Heart right ventricle (tissue), 16 donors: Measurements from ENCODE around the gene ALCAM. TPM values are rescaled to one million over a fixed set of nuclear protein-coding genes. Genes with fewer than 3 reads are reported as not detected.

ENCODE experiments used
- ATAC-seq, 8 donors: fragments of 200-7000 bp; cut with Tn5 transposase; one replicate each; pipeline ENCODE4 v1.9.1; 2020; ENCODE audit warnings: mild to moderate bottlenecking in 8 of 8, moderate library complexity in 8 of 8, moderate number of reproducible peaks in 1 of 8
- DNase-seq, 2 donors: peaks; one replicate each; pipeline ENCODE4 v3.0.0-alpha.2; 2020
- H3K27ac ChIP-seq, 10 donors: fragments of 200-600 bp; sonication (generic) in 2 of 10; one replicate each; pipeline versions ENCODE4 v1.5.0 to v1.8.0; 2020 to 2022; ENCODE audit warnings: mild to moderate bottlenecking in 3 of 10
- H3K27me3 ChIP-seq, 7 donors: fragments of 200-600 bp; one replicate each; pipeline ENCODE4 v1.8.0; 2021 to 2022; ENCODE audit warnings: mild to moderate bottlenecking in 2 of 7
- H3K36me3 ChIP-seq, 9 donors: fragments of 200-600 bp; sonication (generic) in 1 of 9; one replicate each; pipeline versions ENCODE4 v1.5.0 to v1.8.0; 2020 to 2022; ENCODE audit warnings: mild to moderate bottlenecking in 2 of 9
- H3K4me1 ChIP-seq, 9 donors: fragments of 200-600 bp; sonication (generic) in 1 of 9; one replicate each; pipeline versions ENCODE4 v1.5.0 to v1.8.0; 2020 to 2022; ENCODE audit warnings: mild to moderate bottlenecking in 4 of 9
- H3K4me3 ChIP-seq, 10 donors: fragments of 200-600 bp; sonication (generic) in 2 of 10; one replicate each; pipeline versions ENCODE4 v1.5.0 to v1.8.0; 2020 to 2022; ENCODE audit warnings: mild to moderate bottlenecking in 7 of 10, moderate library complexity in 2 of 10
- H3K9me3 ChIP-seq, 11 donors: fragments of 200-600 bp in 10 of 11; sonication (generic) in 2 of 11; one replicate each; pipeline versions ENCODE4 v1.5.0 to v1.8.0; 2013 to 2022; ENCODE audit warnings: mild to moderate bottlenecking in 2 of 11, control low read depth in 1 of 11, moderate library complexity in 1 of 11
- CTCF ChIP-seq, 9 donors: fragments of 200-600 bp; sonication (generic) in 2 of 9; IDR thresholded peaks; one replicate each; pipeline versions ENCODE4 v1.5.0 to v1.8.0; 2021 to 2022; ENCODE audit warnings: antibody characterized with exemption in 9 of 9, mild to moderate bottlenecking in 5 of 9, moderate library complexity in 1 of 9
- whole genome bisulfite sequencing, 2 donors: extraction: QIAGEN DNeasy Blood & Tissue Kit; methylation state at CpG; one replicate each; pipeline ENCODE4 v1.1.7; 2013; ENCODE audit warnings: inconsistent platforms in 1 of 2; 5-methylcytosine and 5-hydroxymethylcytosine counted together
- intact Hi-C, 10 donors: fragments of 100-400 bp; cut with DNase I; formaldehyde crosslinking; loops; one replicate each; pipeline versions ENCODE4 v1.11.1 to v1.14.2; 2022
- polyA plus RNA-seq, 2 donors: library from polyadenylated mRNA; stranded (reverse); fragments of 200-250 nt; gene quantifications; one replicate each; pipeline ENCODE4 v1.2.3, GENCODE V29; 2013
- total RNA-seq, 10 donors: library from RNA; stranded (reverse); fragmentation: NEBNext Ultra II Directional in 3 of 10; extraction: Animal tissue kit (Norgen Biotek cat#: 25700) in 3 of 10; gene quantifications; one replicate each; pipeline versions ENCODE4 v1.2.1 to v1.2.4, GENCODE V29; 2021 to 2023
- donor health status: Arrhythmogenic right ventricular cardiomyopathy.
- donor health status: ischemic (EF 13 %, LVEDD 7.1; RV severe dilation, severe dysfunction).
- donor health status: healthy with polysubstance abuse.
- donor health status: DM: no; HTN: yes; CAD: no.
- donor health status: DM: no; HTN: no; CAD: no.
- donor health status: ischemic (EF 25% LVEDD 6.9; RV normal size, moderate dysfunction).
- donor health status: ischemic (EF 25% LVEDD 5.7; RV mildly dilated, moderate dysfunction).
- donor health status: healthy.
- donor health status: DM: yes; HTN: yes; CAD: no.
- donor health status: Ischemic cardiomyopathy.
- donor health status: ischemic (EF 35%, LVEDD 5.7; RV mildly dilated, moderate dysfunction).
- donor health status: nonischemic (EF 11% LVEDD 7.7; RV severe dilation, severe dysfunction).
- donor health status: DM: yes; HTN: yes; CAD: no.
- donor health status: PGD.
- donor health status: ischemic (EF 29% LVEDD 5.4; RV normal size, mild dysfunction).
- donor health status: nonischemic (EF 23%, LVEDD 6.1; RV moderate dilation, normal function).

The ALCAM gene
- total and polyA plus RNA-seq, 12 donors: 1.3 to 23.9 (median 3.6) TPM

DNA sequence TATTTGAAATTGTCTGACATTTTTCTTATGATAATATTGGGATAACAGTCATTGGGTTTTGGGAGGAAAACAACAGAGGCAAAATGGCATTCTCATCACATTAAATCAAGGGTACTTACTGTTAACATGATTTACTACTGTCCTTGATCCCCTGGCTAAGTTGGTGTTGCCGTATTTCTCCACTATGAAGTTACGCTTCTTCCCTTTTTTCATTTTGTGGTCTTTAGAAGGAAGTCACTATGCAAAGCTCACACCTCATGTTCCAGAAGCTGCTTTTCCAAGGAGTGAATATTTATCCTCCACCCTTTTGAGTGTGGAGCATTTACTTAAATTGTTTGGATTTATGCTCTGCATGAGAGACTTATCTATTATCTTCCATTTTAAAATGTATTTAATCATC, 63.7 kb downstream of the ALCAM start:
- Histone ChIP-seq H3K36me3 (no peaks in the 10 kb centered on the region), H3K27ac (no peak overlapping the region), H3K4me1 (peaks cover 0 to 6% (median 0%) of the 10 kb centered on the region in 9 donors), H3K27me3 (no peaks in the 10 kb centered on the region), H3K9me3 (no peaks in the 10 kb centered on the region), H3K4me3 (no peak overlapping the region)
- ATAC-seq (no peak), DNase-seq (no peak)
- 89 to 91% methylated on average over 2 of the region's 2 CpGs for WGBS, 2 donors
- TF ChIP-seq CTCF (IDR thresholded peaks at IDR 0.05): no peak
- intact Hi-C loops: no loop called here

DNA sequence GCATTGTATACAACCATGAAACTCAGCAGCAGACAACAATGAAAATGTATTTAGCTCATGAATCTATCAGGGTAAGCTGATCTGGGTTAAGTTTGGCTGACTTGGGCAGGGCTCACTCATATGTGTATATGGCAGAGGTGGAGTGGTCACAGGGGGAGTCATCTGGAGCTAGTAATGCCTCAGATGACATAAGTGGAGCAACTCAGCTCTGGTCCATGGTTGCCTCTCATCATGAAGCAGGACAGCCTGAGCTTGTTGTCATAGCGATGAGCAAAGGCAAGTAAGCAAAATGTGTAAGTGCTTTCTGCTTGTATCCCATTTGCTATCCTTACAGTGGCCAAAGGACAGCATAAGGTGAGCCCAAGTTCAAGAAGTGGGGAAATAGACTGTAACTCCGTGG, 64.5 kb downstream of the ALCAM start:
- WGBS, 2 donors: 88 to 92% methylated on average over 2 of the region's 2 CpGs

GRCh38 chr3:105435277-105435676, 68.6 kb downstream of the ALCAM start:
- intact Hi-C loops: no loop called here
- H3K9me3 ChIP-seq: no peaks in the 10 kb centered on the region
- no peaks in the 10 kb centered on the region for H3K36me3 ChIP-seq
- WGBS, 2 donors: 67 to 77% methylated on average over 3 of the region's 3 CpGs
- ATAC-seq (no peak), DNase-seq (no peak)
- H3K4me1 ChIP-seq: peaks cover 0 to 4% (median 0%) of the 10 kb centered on the region in 9 donors
- H3K4me3 ChIP-seq: no peak overlapping the region
- H3K27me3 ChIP-seq: no peaks in the 10 kb centered on the region
- no peak for TF ChIP-seq CTCF (IDR thresholded peaks at IDR 0.05)
- no peak overlapping the region for H3K27ac ChIP-seq

More for the DNA sequence above, 64.5 kb downstream of the ALCAM start:
- intact Hi-C loops: no loop called here
- ATAC-seq (no peak), DNase-seq (no peak)
- Histone ChIP-seq H3K27ac (no peak overlapping the region), H3K4me3 (no peak overlapping the region), H3K4me1 (peaks cover 0 to 6% (median 0%) of the 10 kb centered on the region in 9 donors), H3K27me3 (no peaks in the 10 kb centered on the region), H3K36me3 (no peaks in the 10 kb centered on the region), H3K9me3 (no peaks in the 10 kb centered on the region)
- no peak for TF ChIP-seq CTCF (IDR thresholded peaks at IDR 0.05)

DNA sequence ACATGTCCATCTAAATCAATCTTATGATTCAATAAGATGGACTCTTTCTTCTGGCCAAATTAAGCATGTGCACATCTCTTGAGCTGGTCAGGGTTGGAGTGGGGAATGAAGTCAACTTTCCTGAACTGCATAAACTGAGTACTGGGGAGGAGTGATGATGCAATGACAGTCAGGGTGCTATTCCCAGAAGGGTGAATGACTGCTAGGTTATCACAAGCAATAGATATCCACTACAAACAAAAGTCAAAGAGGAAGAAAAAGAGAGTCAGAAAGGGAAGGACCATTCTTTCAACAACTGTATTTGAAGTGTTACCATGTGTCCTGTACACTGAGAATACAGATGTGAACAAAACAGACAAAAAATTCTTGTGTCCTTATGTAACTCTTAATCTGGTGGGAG, 70.0 kb downstream of the ALCAM start:
- Histone ChIP-seq H3K4me1 (no peaks in the 10 kb centered on the region), H3K36me3 (no peaks in the 10 kb centered on the region), H3K27ac (no peak overlapping the region), H3K4me3 (no peak overlapping the region), H3K27me3 (no peaks in the 10 kb centered on the region), H3K9me3 (no peaks in the 10 kb centered on the region)
- intact Hi-C loops: no loop called here
- ATAC-seq (no peak), DNase-seq (no peak)
- TF ChIP-seq CTCF (IDR thresholded peaks at IDR 0.05): no peak

DNA sequence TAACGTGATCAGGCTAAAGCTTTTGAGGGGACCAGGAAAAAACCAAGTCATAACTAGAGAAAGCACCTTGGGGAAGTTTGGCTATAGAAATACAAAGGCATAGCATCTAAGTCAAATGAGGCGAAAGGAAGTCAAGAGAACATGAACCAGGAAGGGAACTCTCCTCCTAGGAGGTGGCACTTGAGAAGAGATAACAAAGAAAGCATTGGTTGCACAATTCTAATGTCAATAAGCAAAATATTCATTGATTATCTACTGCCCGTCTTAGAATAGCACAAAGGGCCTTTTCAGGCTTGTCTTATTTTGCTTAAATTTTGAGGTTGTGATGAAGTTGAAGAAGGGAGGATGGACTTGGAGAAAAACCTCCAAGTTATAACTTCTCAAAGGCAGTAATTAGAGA, 73.4 kb downstream of the ALCAM start:
- WGBS, 2 donors: 73 to 75% methylated on average over 3 of the region's 3 CpGs
- Histone ChIP-seq H3K27me3 (no peaks in the 10 kb centered on the region), H3K4me3 (no peak overlapping the region), H3K4me1 (no peaks in the 10 kb centered on the region), H3K27ac (no peak overlapping the region), H3K9me3 (no peaks in the 10 kb centered on the region), H3K36me3 (no peaks in the 10 kb centered on the region)
- intact Hi-C loops: no loop called here
- DNase-seq (no peak), ATAC-seq (no peak)
- TF ChIP-seq CTCF (IDR thresholded peaks at IDR 0.05): no peak
